ENCODE results near the gene STAM.

- TF ChIP-seq CTCF (IDR thresholded peaks at IDR 0.05): no peak
- TF ChIP-seq EP300 (IDR thresholded peaks at IDR 0.05): no peak
Observed at GRCh38 chr10:17725703-17726102, 81.8 kb downstream of the STAM start.
